Activated naive CD8-positive, alpha-beta T cell treated with anti-CD3 and anti-CD28 coated beads for 36 hours (primary cell): Measurements from ENCODE around the gene RNF207. TPM values are rescaled to one million over a fixed set of nuclear protein-coding genes. Genes with fewer than 3 reads are reported as not detected.

Source experiments
- DNase-seq: peaks from one replicate; pipeline ENCODE4 v3.0.0; 2021
- H3K27ac Mint-ChIP-seq: one replicate; pipeline ENCODE4 v1.8.0; 2022; ENCODE audit warnings: mild to moderate bottlenecking, moderate library complexity, mixed read lengths
- H3K27me3 Mint-ChIP-seq: one replicate; pipeline ENCODE4 v1.8.0; 2022; ENCODE audit warnings: mild to moderate bottlenecking, mixed read lengths
- H3K36me3 Mint-ChIP-seq: one replicate; pipeline ENCODE4 v1.8.0; 2021; ENCODE audit warnings: mild to moderate bottlenecking, mixed read lengths
- H3K4me1 Mint-ChIP-seq: one replicate; pipeline ENCODE4 v1.8.0; 2021; ENCODE audit warnings: mixed read lengths
- H3K4me3 Mint-ChIP-seq: one replicate; pipeline ENCODE4 v1.8.0; 2022; ENCODE audit warnings: mild to moderate bottlenecking, moderate library complexity, mixed read lengths
- H3K9me3 Mint-ChIP-seq: one replicate; pipeline ENCODE4 v1.8.0; 2022; ENCODE audit warnings: mixed read lengths
- total RNA-seq, 2 experiments: library from RNA; stranded (reverse); gene quantifications; one replicate each; pipeline ENCODE4 v1.2.3, GENCODE V29; 2021

Gene RNF207
- total RNA-seq, 2 experiments from 2014 or later = 5.0 to 6.2 TPM

DNA sequence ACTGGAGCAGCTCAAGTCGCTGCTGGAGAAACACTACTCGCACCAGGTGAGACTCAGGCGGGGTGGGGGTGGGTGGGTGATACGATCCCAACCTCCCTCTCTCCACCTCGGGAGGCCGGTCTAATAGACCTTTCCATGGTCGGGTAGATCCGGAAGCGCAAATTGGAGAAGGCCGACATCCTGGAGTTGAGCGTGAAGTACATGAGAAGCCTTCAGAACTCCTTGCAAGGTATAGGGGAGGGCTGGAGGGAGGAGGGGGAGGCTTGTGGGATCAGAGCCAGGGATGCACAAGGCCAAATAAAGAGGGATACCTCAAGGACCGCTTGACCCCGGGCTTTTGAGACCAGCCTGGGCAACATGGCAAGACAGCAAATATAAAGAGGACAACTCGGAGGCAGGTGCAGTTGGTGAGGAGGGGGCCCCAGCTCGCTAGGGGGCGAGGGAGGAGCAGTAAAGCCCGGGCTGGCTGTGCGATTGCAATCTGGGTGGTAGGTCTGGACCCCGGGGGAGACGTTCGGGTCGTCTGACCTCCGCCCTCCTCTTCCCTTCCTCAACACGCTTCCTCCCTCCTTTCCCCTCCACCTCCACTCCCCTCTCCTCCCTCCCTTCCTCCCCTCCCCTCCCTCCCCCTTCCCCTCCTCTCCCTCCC is 38.6 kb downstream of the RNF207 start:
- H3K27me3 Mint-ChIP-seq = peaks cover 77% of the 10 kb centered on the region
- DNase-seq = no peak
- H3K27ac Mint-ChIP-seq = no peak overlapping the region
- no peaks in the 10 kb centered on the region for H3K9me3 Mint-ChIP-seq
- peaks cover 6% of the 10 kb centered on the region for H3K4me1 Mint-ChIP-seq
- no peak overlapping the region for H3K4me3 Mint-ChIP-seq
- H3K36me3 Mint-ChIP-seq = no peaks in the 10 kb centered on the region

DNA sequence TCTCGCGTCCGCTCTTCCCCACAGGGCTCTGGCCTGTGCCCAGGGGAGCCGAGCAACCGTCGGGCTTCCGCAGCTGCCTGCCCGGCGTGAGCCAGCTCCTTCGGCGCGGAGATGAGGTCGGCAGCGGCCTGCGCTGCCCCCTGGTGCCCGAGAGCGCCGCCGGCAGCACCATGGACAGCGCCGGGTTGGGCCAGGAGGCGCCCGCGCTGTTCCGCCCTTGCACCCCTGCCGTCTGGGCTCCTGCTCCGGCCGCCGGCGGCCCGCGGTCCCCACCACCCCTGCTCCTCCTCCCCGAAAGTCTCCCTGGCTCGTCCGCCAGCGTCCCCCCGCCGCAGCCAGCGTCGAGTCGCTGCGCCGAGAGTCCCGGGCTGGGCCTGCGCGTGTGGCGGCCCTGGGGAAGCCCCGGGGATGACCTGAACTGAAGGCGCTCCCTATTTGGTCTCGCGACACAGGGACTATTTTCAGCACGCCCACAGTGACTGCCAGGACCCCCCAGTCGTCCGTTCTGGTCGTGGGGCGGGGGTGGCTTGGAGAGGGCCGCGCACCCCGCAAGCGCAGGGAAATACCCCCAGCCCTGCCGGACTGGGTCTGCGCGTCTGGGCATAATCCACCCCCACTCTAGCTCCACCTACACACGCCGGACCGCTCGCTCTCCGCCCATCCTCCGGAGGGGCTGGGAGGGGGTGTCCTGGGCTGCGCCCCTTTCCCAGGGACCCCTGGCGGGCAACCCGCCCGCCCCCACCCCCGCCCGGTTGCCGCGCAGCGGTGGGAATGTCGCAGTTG is 39.4 kb downstream of the RNF207 start:
- H3K4me3 Mint-ChIP-seq = no peak overlapping the region
- peak; percentile 88 for DNase-seq
- no peak overlapping the region for H3K27ac Mint-ChIP-seq
- H3K36me3 Mint-ChIP-seq = no peaks in the 10 kb centered on the region
- peaks cover 6% of the 10 kb centered on the region for H3K4me1 Mint-ChIP-seq
- peaks cover 75% of the 10 kb centered on the region for H3K27me3 Mint-ChIP-seq
- H3K9me3 Mint-ChIP-seq = no peaks in the 10 kb centered on the region

DNA sequence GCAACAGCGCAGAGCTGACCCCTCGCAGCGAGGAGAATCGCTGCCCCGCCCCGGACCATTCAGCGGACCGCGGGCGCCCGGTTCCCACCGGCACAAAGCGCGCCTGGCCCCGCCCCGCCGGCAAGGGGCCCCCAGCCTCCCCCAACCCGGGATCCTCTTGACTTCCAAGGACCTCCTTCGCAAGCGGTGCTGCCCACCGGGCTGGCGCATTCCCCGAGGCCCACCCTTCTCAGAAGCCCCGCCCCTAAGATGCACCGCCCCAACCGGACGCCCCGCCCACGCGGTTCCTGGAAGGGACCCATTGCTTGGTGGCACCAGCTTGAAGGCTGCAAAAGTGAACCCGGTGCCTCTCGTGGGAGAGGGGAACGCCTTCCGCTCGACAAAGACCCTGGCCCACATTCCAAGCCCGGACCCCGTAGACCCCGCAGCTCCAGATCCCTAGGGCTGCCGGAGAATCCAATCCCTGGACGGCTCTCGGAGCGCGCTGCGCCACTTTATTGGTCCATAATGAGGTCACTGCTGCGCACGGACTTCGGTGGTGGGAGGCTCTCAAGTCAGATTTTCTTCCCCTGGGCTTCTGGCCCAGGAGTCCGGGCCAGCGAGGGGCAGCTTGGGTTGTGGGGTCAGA is 40.1 kb downstream of the RNF207 start:
- DNase-seq = peak; percentile 67
- Mint-ChIP-seq H3K4me3 (no peak overlapping the region), H3K4me1 (peaks cover 6% of the 10 kb centered on the region), H3K36me3 (no peaks in the 10 kb centered on the region), H3K27me3 (peaks cover 75% of the 10 kb centered on the region), H3K9me3 (no peaks in the 10 kb centered on the region), H3K27ac (no peak overlapping the region)

DNA sequence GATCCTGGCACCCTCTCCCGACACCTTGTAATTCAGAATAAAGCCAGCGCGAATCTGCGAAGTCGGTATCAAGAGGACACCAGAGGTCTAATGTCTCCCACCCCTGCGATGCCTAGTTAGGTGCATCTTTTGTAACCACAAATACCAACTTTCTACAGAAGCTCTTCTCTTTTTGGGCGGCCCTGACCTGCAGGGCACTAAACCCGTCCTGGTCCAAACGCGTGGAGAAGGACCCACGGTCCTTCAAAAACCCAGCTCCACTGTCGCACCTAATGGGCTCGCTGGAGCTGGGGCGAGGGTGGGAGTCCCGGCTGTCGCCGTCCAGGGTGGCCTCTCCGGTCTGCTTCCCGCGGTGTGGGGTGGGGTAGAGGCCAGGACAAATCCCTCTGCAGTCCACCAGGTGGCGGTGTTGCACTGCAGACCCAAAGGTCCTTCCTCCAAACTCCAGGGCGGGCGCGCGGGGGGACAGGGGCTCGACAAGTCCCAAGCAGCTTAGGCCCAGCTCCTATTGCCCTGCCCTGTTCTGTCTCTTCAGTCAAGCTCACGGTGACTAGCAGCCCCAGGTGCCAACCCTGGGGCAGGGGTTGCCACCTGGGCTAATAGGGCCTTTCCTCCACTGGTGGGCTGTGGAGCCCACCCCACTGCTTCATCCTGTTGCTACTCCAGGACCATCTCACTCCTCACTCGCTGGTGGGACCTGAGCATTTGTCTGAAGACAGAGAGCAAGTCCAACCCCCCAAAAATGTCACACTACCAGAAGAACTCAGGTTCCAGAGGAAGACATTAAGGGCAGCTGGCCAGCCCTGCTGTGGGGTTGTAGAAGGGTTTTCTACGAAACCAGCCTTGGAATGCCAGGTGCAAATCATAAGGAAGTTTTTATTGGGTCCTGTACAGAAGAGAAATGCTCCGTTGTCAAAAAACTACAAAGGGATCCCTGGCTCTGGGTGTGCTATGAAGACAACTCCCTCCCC is 40.9 kb downstream of the RNF207 start:
- Mint-ChIP-seq H3K4me3 (peak overlapping the region; percentile 34), H3K27me3 (peaks cover 71% of the 10 kb centered on the region), H3K27ac (no peak overlapping the region), H3K36me3 (no peaks in the 10 kb centered on the region), H3K9me3 (no peaks in the 10 kb centered on the region), H3K4me1 (peaks cover 3% of the 10 kb centered on the region)
- peak; percentile 82 for DNase-seq

DNA sequence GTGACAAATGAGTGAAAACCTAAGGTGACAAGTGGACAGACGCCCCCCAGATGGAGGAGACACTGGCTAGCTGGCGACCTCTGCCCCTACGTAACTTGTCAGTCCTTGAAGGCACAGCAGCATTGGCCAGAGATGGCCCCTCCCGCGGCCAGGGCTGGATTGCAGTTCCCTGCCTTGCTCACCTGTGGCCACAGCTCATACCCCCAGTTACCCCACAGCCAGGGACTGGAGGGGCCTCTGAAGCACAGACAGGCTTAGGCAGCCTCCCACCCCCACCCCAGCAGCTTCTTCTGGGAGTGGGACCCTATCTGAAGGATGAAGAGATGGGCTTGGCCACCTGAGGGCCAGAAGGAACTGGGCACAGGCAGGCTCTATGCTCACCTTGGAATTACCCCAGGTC is 41.7 kb downstream of the RNF207 start:
- H3K9me3 Mint-ChIP-seq = no peaks in the 10 kb centered on the region

DNA sequence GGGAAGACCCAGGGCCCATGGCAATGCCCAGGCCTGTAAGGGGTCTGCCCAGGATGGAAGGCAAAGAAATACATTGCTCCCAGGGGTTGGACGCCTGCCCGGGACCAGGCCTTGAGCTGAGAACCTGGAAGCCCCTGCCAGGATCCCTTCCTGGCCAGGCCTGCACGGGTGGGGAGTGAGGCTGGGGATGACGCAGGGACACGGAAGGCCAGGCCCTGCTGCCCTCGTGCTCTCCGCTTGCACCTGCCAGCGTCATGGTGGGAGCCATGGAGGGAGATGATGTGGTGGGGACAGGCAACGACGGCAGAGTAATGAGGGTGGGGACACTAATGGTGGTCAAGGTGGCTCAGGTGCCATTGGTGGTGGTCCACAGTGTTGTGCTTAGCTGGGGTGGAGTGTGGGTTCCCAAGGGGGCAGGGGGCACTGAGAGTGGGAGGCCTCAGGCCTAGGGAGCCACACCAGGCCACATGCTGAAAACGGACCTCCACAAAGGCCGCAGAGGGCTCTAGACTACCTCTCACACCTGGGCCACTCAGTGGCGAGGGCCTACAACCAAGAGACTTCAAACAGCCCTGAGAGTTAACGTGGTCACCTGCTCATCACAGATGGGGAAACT is 42.4 kb downstream of the RNF207 start:
- no peak overlapping the region for H3K4me3 Mint-ChIP-seq
- H3K9me3 Mint-ChIP-seq = no peaks in the 10 kb centered on the region
- DNase-seq = no peak
- no peaks in the 10 kb centered on the region for H3K36me3 Mint-ChIP-seq
- peaks cover 3% of the 10 kb centered on the region for H3K4me1 Mint-ChIP-seq
- no peak overlapping the region for H3K27ac Mint-ChIP-seq
- peaks cover 64% of the 10 kb centered on the region for H3K27me3 Mint-ChIP-seq

More for the DNA sequence above, 41.7 kb downstream of the RNF207 start:
- no peak for DNase-seq
- Mint-ChIP-seq H3K27ac (no peak overlapping the region), H3K4me3 (no peak overlapping the region), H3K27me3 (peaks cover 69% of the 10 kb centered on the region), H3K4me1 (peaks cover 3% of the 10 kb centered on the region), H3K36me3 (no peaks in the 10 kb centered on the region)

DNA sequence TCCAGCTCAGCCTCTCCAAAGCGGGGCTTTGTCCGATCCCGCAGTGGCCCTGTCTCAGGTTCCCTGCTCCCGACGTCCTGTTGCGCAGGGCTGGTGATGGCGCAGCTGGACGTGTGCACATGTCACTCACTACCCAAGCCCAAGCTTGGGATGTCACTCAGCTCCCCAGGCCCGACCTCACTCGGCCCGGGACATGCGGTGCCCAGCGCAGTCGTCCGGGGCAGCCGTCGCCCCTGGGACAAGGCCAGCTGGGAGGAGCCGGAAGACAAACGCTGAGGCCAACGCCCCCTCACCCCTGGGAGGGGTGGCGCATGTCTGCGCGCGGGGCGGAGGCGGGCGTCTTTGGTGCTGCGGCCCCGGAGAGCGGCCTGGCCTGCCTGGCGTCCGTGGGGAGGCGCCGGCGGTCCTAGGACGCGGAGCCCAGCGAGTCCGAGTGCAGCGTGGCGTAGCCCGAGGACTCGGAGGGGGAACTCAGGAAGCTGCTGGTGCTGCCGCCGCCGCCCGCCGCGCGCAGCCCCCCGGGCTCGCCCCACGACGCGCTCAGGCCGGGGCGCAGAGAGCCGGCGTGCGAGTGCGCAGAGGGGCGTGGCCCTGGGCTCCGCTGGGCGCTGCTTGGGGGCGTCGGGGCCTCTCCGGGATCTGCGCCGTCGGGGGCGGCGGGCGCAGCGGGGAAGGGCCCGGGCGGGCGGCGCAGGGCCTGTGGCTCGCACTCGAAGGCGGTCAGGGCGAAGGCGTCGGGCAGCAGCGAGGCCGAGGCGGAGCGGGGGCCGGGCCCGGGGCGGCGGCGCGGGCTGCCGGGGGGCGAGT is 43.2 kb downstream of the RNF207 start:
- DNase-seq = no peak
- no peaks in the 10 kb centered on the region for H3K36me3 Mint-ChIP-seq
- H3K27me3 Mint-ChIP-seq = peaks cover 55% of the 10 kb centered on the region
- no peak overlapping the region for H3K27ac Mint-ChIP-seq
- peaks cover 3% of the 10 kb centered on the region for H3K4me1 Mint-ChIP-seq
- no peak overlapping the region for H3K4me3 Mint-ChIP-seq
- no peaks in the 10 kb centered on the region for H3K9me3 Mint-ChIP-seq

DNA sequence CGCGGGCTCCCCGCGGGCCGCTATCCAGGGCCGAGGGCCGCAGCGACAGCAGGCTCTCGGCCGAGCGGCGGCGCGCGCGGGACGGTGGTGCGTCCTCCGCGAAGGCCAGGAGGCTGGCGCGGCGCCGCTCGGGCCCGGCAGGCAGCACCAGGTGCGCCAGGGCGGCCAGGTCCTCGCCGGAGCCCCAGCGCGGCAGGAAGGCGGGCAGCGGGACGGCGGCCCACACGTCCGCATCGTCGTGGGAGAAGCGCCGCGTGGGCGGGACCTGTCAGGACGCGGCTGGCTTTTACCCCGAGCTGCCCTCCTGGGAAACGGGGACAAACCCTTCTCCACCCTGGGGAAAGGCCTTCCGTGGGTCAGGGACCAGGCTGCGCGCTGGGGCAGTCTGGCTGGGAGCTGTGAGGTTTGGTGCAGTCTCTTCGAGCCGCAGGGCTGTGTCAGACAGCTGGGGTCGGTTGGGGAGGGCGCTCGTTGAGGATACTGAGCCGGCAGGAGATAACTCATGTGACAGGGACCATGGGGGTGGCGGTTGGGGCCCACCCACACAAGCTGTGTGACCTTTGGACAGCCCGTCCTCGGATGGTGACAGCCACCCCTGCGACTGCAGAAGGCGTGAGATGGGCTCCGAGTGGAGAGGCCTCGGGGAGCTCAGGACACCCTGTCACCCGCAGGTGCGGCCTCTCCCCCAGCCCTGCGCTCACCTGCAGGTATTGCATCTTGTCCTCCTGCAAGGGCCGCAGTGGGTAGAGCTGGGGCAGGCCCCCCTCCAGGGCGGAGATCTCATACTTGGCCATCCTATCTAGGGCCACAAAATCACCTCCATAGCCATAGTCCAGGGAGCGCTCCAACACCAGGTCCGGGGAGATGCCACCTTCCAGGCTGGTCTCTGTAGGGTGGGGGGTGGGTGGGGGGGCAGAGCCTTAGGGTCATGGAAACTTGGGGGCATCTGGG is 44.1 kb downstream of the RNF207 start:
- Mint-ChIP-seq H3K27me3 (peaks cover 46% of the 10 kb centered on the region), H3K36me3 (no peaks in the 10 kb centered on the region)
- DNase-seq = no peak

DNA sequence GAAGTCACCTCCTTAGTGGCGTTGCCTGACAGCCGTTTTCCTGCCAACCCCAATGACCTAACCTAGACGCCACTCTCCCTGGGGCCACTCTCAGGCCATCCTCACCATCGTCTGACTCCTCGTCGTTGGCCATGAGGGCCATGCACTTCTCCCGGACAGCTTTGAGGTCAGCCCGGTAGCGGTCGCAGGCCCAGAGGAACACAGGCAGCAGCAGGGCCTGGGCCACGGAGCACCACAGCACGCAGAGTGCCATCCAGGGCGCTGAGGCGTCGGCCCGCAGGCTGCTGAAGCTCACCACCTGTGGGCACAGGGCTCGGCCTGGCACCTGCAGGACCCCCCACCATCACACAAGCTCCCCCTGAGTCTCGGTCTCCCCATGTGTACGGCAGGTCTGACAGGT is 45.3 kb downstream of the RNF207 start:
- Mint-ChIP-seq H3K27ac (no peak overlapping the region), H3K36me3 (no peaks in the 10 kb centered on the region), H3K27me3 (peaks cover 41% of the 10 kb centered on the region), H3K4me1 (peaks cover 3% of the 10 kb centered on the region), H3K9me3 (no peaks in the 10 kb centered on the region), H3K4me3 (no peak overlapping the region)
- DNase-seq = no peak

More for the DNA sequence above, 44.1 kb downstream of the RNF207 start:
- no peak overlapping the region for H3K27ac Mint-ChIP-seq
- peaks cover 3% of the 10 kb centered on the region for H3K4me1 Mint-ChIP-seq
- H3K4me3 Mint-ChIP-seq = no peak overlapping the region
- H3K9me3 Mint-ChIP-seq = no peaks in the 10 kb centered on the region

DNA sequence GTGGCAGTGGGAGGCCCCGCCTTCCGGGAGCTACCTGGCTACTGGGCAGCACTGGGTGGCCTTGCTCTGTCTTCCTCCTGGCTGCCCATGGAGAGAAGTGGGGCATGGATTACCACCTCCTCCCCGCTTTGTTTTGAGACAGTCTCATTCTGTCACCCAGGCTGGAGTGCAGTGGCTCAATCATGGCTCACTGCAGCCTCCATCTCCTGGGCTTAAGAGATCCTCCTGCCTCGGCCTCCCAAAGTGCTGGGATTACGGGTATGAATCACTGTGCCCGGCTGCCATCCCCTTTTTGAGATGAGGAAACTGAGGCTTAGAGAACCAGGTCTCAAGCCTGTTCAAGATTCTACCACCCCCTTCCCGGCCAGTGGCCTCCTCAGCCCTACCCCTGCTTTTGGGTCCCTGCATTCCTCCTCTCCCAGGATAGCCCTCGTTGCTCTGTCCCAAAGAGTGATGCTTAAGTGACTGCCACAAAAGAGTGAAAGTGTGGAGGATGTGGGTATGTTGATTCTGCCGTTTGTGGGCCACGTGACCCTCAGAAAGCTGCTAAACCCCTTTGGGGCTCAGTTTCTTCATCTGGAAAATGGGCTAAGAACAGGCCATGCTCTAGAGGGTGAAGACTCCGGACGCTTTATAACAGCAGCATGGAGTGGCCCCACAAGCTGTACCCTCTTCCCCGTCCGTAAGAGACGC is 45.9 kb downstream of the RNF207 start:
- Mint-ChIP-seq H3K9me3 (no peaks in the 10 kb centered on the region), H3K4me3 (no peak overlapping the region), H3K36me3 (no peaks in the 10 kb centered on the region), H3K4me1 (no peaks in the 10 kb centered on the region), H3K27me3 (peaks cover 35% of the 10 kb centered on the region), H3K27ac (no peak overlapping the region)
- DNase-seq = no peak

DNA sequence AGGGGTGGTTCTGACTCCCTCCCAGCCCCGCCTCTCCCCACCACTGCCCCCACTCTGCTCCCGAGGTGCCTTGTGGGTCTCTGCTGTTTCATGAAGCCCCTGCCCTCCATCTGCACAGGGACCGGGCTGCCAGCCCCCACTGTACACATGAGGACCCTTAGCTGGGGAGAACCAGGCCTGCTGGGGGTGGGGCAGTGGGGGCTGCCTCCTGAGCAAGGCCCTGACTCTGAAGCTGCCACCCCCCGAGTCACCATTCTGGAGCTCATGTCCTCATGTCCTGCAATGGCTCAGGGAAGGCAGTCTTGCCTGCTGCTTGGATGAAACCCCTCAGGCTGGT is 46.4 kb downstream of the RNF207 start:
- H3K9me3 Mint-ChIP-seq = no peaks in the 10 kb centered on the region
- no peak overlapping the region for H3K4me3 Mint-ChIP-seq
- H3K36me3 Mint-ChIP-seq = no peaks in the 10 kb centered on the region
- peaks cover 30% of the 10 kb centered on the region for H3K27me3 Mint-ChIP-seq
- H3K27ac Mint-ChIP-seq = no peak overlapping the region
- no peak for DNase-seq
- H3K4me1 Mint-ChIP-seq = no peaks in the 10 kb centered on the region

DNA sequence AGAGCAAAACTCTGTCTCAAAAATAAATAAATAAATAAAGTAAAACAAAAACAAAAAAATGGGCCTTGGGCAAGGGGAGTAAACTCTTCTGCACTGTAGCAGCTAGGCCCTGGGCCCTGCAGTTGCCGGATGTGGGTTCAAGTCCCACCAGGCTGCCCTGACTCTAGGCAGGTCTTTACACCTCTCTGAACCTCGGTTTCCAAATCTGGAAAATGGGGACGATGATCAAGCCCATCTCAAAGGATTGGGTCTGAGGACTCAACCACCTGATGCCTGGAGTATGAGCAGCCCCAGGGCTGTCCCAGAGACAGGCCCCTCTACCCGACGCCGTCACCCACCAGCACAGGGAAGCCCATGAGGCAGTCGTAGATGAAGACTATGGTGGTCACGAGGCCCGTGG is 47.5 kb downstream of the RNF207 start:
- Mint-ChIP-seq H3K9me3 (no peaks in the 10 kb centered on the region), H3K27me3 (peaks cover 22% of the 10 kb centered on the region), H3K4me1 (no peaks in the 10 kb centered on the region), H3K36me3 (no peaks in the 10 kb centered on the region), H3K27ac (no peak overlapping the region), H3K4me3 (no peak overlapping the region)
- no peak for DNase-seq
